HG03103 (cell line): ENCODE measurements around the gene UGGT2.
A peak's percentile ranks its signal among the peaks of the same experiment; 100 is the strongest.
"Not testable (repeated sequence)": the region's sequence is repeated elsewhere in the genome, so short reads cannot be mapped to it uniquely, and the experiment has no call there.

ENCODE experiments used
- ATAC-seq: cut with Tn5 transposase; IDR thresholded peaks from one replicate; pipeline ENCODE4 v1.9.1; 2021; ENCODE audit warnings: low read depth; ENCODE audit not compliant: unreplicated experiment

Gene UGGT2

GRCh38 chr13:96053003-96053703 is at the start of gene UGGT2:
Gene UGGT2 (minus strand): TSS chr13:96053401. CDS start chr13:96053312, 89 bp downstream.
- ATAC-seq, result peak; percentile 91

GRCh38 chr13:96100457-96101220 is 47.4 kb upstream of the UGGT2 start:
- ATAC-seq, result no peak

- ATAC-seq, result no peak
Observed at GRCh38 chr13:96093296-96094006, 40.2 kb upstream of the UGGT2 start.

- no peak for ATAC-seq
Observed at GRCh38 chr13:96091164-96092117, 38.2 kb upstream of the UGGT2 start.

- peak; percentile 37 for ATAC-seq
Observed at GRCh38 chr13:96090240-96091101, 37.3 kb upstream of the UGGT2 start.

- ATAC-seq, result peak; percentile 38
Observed at GRCh38 chr13:96089749-96090239, 36.6 kb upstream of the UGGT2 start, which contains the start of gene HS6ST3. Gene HS6ST3 (plus strand): TSS chr13:96090107.

GRCh38 chr13:96089139-96089538 is 35.9 kb upstream of the UGGT2 start:
- no peak for ATAC-seq

- no peak for ATAC-seq
Observed at GRCh38 chr13:96086736-96087135, 33.5 kb upstream of the UGGT2 start.

GRCh38 chr13:96082640-96083039 is 29.4 kb upstream of the UGGT2 start:
- no peak for ATAC-seq

GRCh38 chr13:96081888-96082287 is 28.7 kb upstream of the UGGT2 start:
- ATAC-seq, result no peak

GRCh38 chr13:96080676-96081075 is 27.5 kb upstream of the UGGT2 start:
- no peak for ATAC-seq

GRCh38 chr13:96075953-96076543 is 22.8 kb upstream of the UGGT2 start:
- ATAC-seq, result no peak

- ATAC-seq, result no peak
Observed at GRCh38 chr13:96072392-96072791, 19.2 kb upstream of the UGGT2 start.

- no peak for ATAC-seq
Observed at GRCh38 chr13:96071504-96071903, 18.3 kb upstream of the UGGT2 start.

GRCh38 chr13:96068729-96069128 is 15.5 kb upstream of the UGGT2 start:
- no peak for ATAC-seq

- no peak for ATAC-seq
Observed at GRCh38 chr13:96065849-96066248, 12.6 kb upstream of the UGGT2 start.

GRCh38 chr13:96052656-96053002 is 572 bp downstream of the UGGT2 start:
- ATAC-seq, result peak; percentile 55

- ATAC-seq, result not testable (repeated sequence)
Observed at GRCh38 chr13:96051946-96052345, 1.3 kb downstream of the UGGT2 start.

GRCh38 chr13:96051491-96051890 is 1.7 kb downstream of the UGGT2 start:
- not testable (repeated sequence) for ATAC-seq
